Measurements from ENCODE around the gene ARHGEF3.

ARHGEF3 gene

GRCh38 chr3:56822501-56822900 is 20.8 kb upstream of the ARHGEF3 start:
- no peak for DNase-seq (ENCODE audit: low read depth)

GRCh38 chr3:56819016-56819809 is 17.5 kb upstream of the ARHGEF3 start:
- DNase-seq (ENCODE audit: low read depth), result no peak

- DNase-seq (ENCODE audit: low read depth), result no peak
Measured at GRCh38 chr3:56818156-56818985, 16.6 kb upstream of the ARHGEF3 start.

GRCh38 chr3:56817646-56818045 is 15.9 kb upstream of the ARHGEF3 start:
- no peak for DNase-seq (ENCODE audit: low read depth)

DNA sequence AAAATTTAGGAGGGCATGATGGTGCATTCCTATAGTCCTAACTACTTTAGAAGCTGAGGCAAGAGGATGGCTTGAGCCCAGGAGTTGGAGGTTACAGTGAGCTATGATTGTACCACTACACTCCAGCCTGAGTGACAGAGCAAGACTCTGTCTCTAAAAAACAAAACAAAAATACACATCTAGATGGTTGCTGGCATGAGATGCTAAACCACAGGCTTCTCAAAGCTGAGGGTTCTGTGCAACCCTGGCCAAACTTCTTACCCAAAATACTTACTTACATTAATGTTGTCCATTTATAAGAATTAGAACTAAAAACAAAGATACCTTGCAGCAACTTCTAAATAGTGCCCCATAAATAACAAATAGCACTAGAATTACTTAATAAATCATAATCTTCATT is 14.3 kb upstream of the ARHGEF3 start:
- no peak for DNase-seq (ENCODE audit: low read depth)

GRCh38 chr3:56815589-56815988 is 13.8 kb upstream of the ARHGEF3 start:
- no peak for DNase-seq (ENCODE audit: low read depth)

DNA sequence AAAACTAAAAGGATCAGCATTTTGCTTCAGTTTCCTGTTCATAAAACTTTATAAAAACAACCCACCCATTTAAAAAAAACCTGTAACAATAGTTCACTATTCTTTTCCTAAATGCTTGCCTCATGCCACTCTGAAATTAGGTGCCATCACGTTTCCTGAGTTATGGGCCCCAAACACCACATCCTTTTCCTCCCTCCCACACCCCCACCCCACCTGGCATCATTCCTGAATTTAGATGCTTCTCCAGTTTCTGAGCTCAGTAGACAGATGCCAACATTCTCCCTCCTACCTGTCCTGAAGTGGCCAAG is 11.9 kb upstream of the ARHGEF3 start:
- DNase-seq (ENCODE audit: low read depth), result no peak

- no peak for DNase-seq (ENCODE audit: low read depth)
Measured at GRCh38 chr3:56812754-56813652, 11.3 kb upstream of the ARHGEF3 start.

DNA sequence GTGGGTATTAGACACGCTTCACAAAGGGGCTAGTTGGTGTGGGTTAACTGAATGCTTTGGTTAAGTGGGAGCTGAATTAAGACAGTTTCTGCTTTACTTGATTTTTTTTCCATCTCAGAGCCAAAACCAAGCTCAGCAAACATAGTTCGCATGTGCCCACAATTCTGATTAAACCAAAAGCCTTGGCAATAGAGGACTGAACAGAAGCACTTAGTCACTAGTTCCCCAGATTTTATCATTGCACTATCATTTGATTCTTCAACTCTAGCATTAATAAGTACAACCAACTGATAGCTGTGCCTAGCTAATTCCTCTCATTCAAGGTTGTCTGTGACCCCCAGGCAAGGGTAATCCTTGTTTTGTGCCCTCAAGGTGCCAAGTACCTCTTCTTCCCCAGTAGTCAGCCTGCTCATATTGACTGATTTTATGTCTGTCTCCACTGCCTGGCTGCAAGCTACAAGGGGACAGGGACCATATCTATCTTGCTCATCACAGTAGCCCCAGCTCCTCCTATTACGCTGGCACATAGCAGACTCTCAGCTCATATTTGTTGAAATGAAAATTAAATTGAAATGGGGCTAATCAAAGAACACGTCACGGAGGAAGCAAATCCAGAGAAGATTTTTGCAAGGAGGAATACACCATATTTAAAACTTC is 9.9 kb upstream of the ARHGEF3 start:
- no peak for DNase-seq (ENCODE audit: low read depth)

DNA sequence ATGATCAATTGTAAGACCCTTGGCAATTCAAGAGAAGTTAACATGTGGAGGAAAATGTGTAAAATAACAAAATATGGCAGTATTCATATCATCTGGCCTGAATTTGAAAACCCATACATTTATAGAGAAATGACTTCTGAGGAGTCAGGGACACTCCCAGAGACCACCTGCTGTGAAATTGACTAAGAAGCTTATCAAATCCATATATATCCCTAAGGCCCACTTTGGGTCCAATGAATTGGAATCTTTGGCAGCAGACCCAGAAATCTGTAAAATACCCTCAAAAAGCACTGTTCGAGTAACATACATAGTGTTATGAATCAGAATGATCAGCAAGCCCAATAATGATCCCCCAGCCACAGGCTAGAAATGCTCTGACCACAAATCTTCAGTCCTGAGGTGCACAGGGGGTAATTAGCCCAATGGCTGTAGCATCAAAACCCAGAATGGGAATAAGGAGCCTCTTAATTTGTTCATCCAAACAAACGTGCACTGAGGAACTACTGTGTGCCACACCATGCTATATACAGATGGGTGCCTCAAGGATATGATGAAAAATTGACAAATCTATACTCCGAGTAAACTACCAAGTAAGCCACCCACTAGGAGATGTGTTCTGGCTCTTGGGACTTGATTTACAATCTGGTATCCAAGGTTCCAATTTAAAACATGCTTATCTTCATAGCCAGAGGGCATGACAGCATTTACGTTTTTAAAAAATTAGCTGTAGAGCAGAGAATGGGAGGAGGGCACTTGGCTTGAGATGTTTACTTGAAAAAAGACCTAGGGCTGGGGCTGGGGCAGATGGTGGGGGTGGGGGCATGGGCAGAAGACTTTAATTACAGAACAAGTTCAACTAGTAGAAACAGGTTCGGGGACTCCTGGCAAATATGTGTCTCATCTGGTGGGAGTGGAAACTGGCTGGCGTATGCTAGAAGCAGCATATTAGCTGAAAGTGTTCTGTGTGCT is 9.1 kb upstream of the ARHGEF3 start:
- DNase-seq (ENCODE audit: low read depth), result no peak

- no peak for DNase-seq (ENCODE audit: low read depth)
Measured at GRCh38 chr3:56806407-56806806, 4.7 kb upstream of the ARHGEF3 start.

DNA sequence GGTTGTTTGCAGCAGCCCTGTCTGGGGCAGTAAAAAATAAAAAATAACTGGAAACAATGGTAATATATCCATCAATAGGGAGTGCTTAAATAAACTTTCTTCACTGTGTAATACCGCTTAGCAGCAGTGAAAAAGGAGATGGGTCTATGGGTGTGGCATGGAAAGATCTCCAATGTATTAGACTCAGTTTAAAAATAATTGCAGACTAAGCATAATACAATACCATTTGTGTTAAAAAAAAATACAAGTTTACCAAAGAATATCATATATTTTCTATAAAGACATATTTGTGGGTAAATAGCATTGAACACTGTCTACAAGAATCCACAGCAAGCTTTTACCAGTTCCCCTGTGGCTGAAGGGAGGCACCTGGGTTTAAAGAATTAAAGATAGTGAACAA is 1.0 kb upstream of the ARHGEF3 start:
- no peak for DNase-seq (ENCODE audit: low read depth)

- no peak for DNase-seq (ENCODE audit: low read depth)
Measured at GRCh38 chr3:56802378-56802745, 613 bp upstream of the ARHGEF3 start.

DNA sequence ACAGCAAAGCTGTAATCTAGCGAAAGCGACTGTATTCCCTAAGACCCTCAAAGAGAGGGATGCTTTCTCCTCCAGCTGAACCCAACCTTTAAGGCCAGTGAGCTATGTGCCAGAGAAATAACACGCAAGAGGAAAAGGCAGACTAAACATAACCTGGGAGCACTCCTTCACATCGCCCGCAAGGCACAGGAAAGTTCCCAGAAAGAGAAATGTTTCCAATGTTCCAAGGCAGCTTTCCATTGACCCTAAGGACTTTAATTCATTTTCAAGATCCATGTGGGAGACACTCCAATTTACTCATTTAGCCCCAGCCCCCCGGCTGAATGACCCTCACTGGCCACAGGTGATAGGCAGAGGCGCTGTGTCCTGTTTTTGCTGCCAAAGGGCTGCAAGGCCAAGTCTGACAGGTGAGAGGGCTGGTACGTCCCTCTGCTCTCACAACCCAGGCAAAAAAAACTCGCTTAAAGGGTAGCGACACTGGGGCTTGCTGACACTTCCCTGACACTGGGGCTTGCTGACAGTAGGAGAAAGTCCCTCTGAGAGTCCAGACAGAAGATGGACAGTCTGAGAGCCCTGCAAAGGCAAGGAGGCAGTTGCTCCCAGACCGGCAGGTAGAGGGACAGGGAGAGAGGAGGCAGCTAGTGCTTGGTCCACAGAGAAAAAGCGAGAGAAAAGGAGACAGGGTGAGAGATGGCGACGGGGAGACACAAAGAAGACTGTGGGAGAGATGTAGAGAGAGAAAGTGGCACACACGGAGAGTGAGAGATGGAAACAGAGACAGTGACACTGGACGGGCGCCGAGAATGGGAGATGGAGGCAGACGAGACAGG is 702 bp downstream of the ARHGEF3 start:
- DNase-seq (ENCODE audit: low read depth), result no peak

- DNase-seq (ENCODE audit: low read depth), result no peak
Measured at GRCh38 chr3:56800130-56800831, 1.5 kb downstream of the ARHGEF3 start.

DNA sequence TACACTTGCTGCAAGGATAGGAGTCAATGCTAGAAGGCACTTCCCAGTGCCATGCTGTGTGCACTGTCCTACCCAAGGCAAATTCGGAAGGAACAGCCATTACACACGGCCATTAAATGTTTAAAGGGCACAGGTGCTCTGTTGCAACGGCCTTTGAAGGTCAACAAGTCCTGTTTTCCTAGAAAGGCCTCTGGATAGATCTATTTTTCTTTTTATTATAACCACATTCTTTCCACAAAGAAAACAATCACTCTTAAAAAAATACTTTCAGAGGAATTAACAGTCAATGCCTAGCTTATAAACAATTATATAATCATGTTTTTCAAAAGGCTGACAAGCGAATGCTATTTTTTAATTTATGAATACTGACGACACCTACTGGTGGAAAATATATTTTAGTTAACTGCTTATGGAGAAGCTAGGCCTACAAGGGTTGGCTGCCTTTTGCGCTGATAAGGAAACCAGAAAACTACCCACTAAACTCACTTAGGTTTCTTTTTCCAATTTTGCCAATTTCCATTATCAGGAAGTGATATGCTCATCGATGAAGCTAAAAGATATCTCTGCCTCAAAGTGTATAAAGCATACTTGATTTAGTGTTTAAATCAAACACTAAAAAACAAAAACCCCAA is 2.4 kb downstream of the ARHGEF3 start:
- no peak for DNase-seq (ENCODE audit: low read depth)

- no peak for DNase-seq (ENCODE audit: low read depth)
Measured at GRCh38 chr3:56796996-56797395, 4.8 kb downstream of the ARHGEF3 start.

DNA sequence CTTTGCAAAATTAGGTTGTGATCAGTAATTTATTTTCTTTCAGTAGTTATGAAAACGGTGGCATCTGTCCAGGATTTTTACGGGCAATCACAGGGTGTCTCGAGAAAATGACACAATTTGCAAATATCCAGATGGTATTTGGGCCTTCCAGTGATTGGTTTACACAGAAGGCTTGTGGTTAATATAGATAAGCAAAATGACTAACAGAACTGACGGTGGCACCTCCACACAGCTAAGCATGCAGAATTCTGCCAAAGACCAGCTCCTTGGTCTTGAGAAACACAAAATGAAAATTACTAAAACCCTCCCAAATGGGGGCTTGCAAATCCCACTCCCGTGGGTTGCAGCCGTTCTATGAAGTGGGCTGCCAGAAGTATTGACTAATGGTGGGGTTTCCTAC is 5.5 kb downstream of the ARHGEF3 start:
- no peak for DNase-seq (ENCODE audit: low read depth)

GRCh38 chr3:56795829-56796185 is 5.9 kb downstream of the ARHGEF3 start:
- no peak for DNase-seq (ENCODE audit: low read depth)
